Stomach (tissue), 9 donors: ENCODE results near the gene PLCE1. TPM values are rescaled to one million over a fixed set of nuclear protein-coding genes. Genes with fewer than 3 reads are reported as not detected.

Source experiments
- DNase-seq, 2 donors: peaks; one replicate each; pipeline versions ENCODE4 v3.0.0 to v3.0.0-alpha.2; 2013 to 2019
- H3K27ac ChIP-seq, 5 donors: fragments of 200-600 bp in 4 of 5; sonication (generic) in 4 of 5; one replicate each; pipeline ENCODE4 v1.5.1; 2013 to 2019; ENCODE audit warnings: mild to moderate bottlenecking in 1 of 5, moderate library complexity in 1 of 5
- H3K27me3 ChIP-seq, 3 donors: fragments of 200-600 bp; sonication (generic); one replicate each; pipeline ENCODE4 v1.5.1; 2017 to 2019; ENCODE audit warnings: mixed run types in 1 of 3
- H3K36me3 ChIP-seq, 4 donors: fragments of 200-600 bp; sonication (generic); 1 replicate in 3 of 4; 2 replicates in 1 of 4; pipeline ENCODE4 v1.5.1; 2016 to 2019
- H3K4me1 ChIP-seq, 4 donors: fragments of 200-600 bp; sonication (generic); one replicate each; pipeline ENCODE4 v1.5.1; 2016 to 2019
- H3K4me3 ChIP-seq, 4 donors: fragments of 200-600 bp; sonication (generic) in 3 of 4; one replicate each; pipeline ENCODE4 v1.5.1; 2016 to 2019; ENCODE audit warnings: mild to moderate bottlenecking in 1 of 4
- H3K9me3 ChIP-seq, 4 donors: fragments of 200-600 bp; sonication (generic); one replicate each; pipeline ENCODE4 v1.5.1; 2016 to 2019
- CTCF ChIP-seq, 7 experiments: fragments of 450-650 bp in 4 of 7; fragments of 200-600 bp in 3 of 7; sonication (generic) in 3 of 7; IDR thresholded peaks; one replicate each; pipeline ENCODE4 v1.5.1; 2016 to 2019; ENCODE audit warnings: antibody characterized with exemption in 7 of 7, control low read depth in 2 of 7, mild to moderate bottlenecking in 1 of 7
- EP300 ChIP-seq: sonication (generic); formaldehyde crosslinking; IDR thresholded peaks from one replicate; pipeline ENCODE4 v1.6.1; 2017; ENCODE audit warnings: antibody characterized with exemption
- POLR2A ChIP-seq, 4 donors: fragments of 450-650 bp; IDR thresholded peaks; one replicate each; pipeline ENCODE4 v1.6.1; 2016; ENCODE audit warnings: antibody characterized with exemption in 4 of 4, control low read depth in 2 of 4, mild to moderate bottlenecking in 1 of 4, moderate library complexity in 1 of 4
- POLR2AphosphoS5 ChIP-seq, 3 donors: sonication (generic); formaldehyde crosslinking; IDR thresholded peaks; one replicate each; pipeline ENCODE4 v1.6.1; 2016; ENCODE audit warnings: antibody characterized with exemption in 3 of 3
- WGBS, 5 donors: extraction: QIAGEN DNeasy Blood & Tissue Kit in 3 of 5; methylation state at CpG; one replicate each; pipeline versions ENCODE4 v1.1.5 to v1.1.7; 2013 to 2018; 5-methylcytosine and 5-hydroxymethylcytosine counted together
- intact Hi-C: fragments of 100-400 bp; cut with DNase I; formaldehyde crosslinking; loops from one replicate; pipeline ENCODE4 v1.15.1; 2023; ENCODE audit warnings: low total_unique reads
- polyA plus RNA-seq, 3 donors: library from polyadenylated mRNA; stranded (reverse); fragments of 200-250 nt; gene quantifications; one replicate each; pipeline ENCODE4 v1.2.3, GENCODE V29; 2013
- total RNA-seq, 5 donors: library from RNA; depleted of rRNA; stranded (reverse); fragments of >200 nt; gene quantifications; one replicate each; pipeline versions ENCODE4 v1.1.0 to v1.2.3, GENCODE V29; 2014 to 2016
- donor health status: healthy with polysubstance abuse.
- donor health status: Bipolar disorder and iron deficiency.
- donor health status: healthy.

Gene PLCE1
- total and polyA plus RNA-seq, 8 donors = 0.98 to 25.5 (median 14.2) TPM

- Histone ChIP-seq H3K36me3 (no peaks in the 10 kb centered on the region), H3K4me1 (peaks cover 0 to 14% (median 8%) of the 10 kb centered on the region in 4 donors), H3K4me3 (no peak overlapping the region), H3K27me3 (no peaks in the 10 kb centered on the region), H3K27ac (no peak overlapping the region), H3K9me3 (no peaks in the 10 kb centered on the region)
- 58 to 83% (median 74%) methylated on average over 3 of the region's 3 CpGs for WGBS, 5 donors
- TF ChIP-seq POLR2A (IDR thresholded peaks at IDR 0.05) = no peak
- TF ChIP-seq CTCF (IDR thresholded peaks at IDR 0.05) = no peak
- intact Hi-C loops = no loop called here
- DNase-seq = no peak
Observed at GRCh38 chr10:94016727-94017714, 23.3 kb downstream of the PLCE1 start.

GRCh38 chr10:94018107-94018506 lies 24.4 kb downstream of the PLCE1 start:
- no peak overlapping the region for H3K27ac ChIP-seq
- no peaks in the 10 kb centered on the region for H3K36me3 ChIP-seq
- intact Hi-C loops = no loop called here
- H3K9me3 ChIP-seq = no peaks in the 10 kb centered on the region
- H3K4me1 ChIP-seq = peaks cover 0 to 12% (median 3%) of the 10 kb centered on the region in 4 donors
- 73 to 78% (median 76%) methylated on average over 3 of the region's 3 CpGs for WGBS, 5 donors
- H3K27me3 ChIP-seq = no peaks in the 10 kb centered on the region
- TF ChIP-seq EP300 (no peak), CTCF (IDR thresholded peaks at IDR 0.05) (no peak), POLR2A (IDR thresholded peaks at IDR 0.05) (no peak), POLR2AphosphoS5 (IDR thresholded peaks at IDR 0.05) (no peak)
- no peak for DNase-seq
- no peak overlapping the region for H3K4me3 ChIP-seq

GRCh38 chr10:94023906-94024305 lies 30.2 kb downstream of the PLCE1 start:
- peaks cover 0 to 8% (median 0%) of the 10 kb centered on the region in 4 donors for H3K4me1 ChIP-seq
- WGBS, 5 donors = 20 to 36% (median 25%) methylated on average over 3 of the region's 3 CpGs
- H3K9me3 ChIP-seq = peaks cover 0 to 21% (median 18%) of the 10 kb centered on the region in 4 donors
- no peaks in the 10 kb centered on the region for H3K36me3 ChIP-seq
- no peak overlapping the region for H3K4me3 ChIP-seq
- H3K27me3 ChIP-seq = no peaks in the 10 kb centered on the region
- intact Hi-C loops = no loop called here
- H3K27ac ChIP-seq = no peak overlapping the region
- TF ChIP-seq CTCF (IDR thresholded peaks at IDR 0.05) = no peak
- no peak for TF ChIP-seq EP300
- TF ChIP-seq POLR2A (IDR thresholded peaks at IDR 0.05) = no peak
- no peak for TF ChIP-seq POLR2AphosphoS5 (IDR thresholded peaks at IDR 0.05)
- DNase-seq = no peak

GRCh38 chr10:94024407-94024806 lies 30.7 kb downstream of the PLCE1 start:
- Histone ChIP-seq H3K36me3 (no peaks in the 10 kb centered on the region), H3K27me3 (no peaks in the 10 kb centered on the region), H3K27ac (no peak overlapping the region), H3K4me3 (no peak overlapping the region), H3K9me3 (peaks cover under 1 to 26% (median 21%) of the 10 kb centered on the region in 4 donors), H3K4me1 (peaks cover 0 to 8% (median 0%) of the 10 kb centered on the region in 4 donors)
- no peak for DNase-seq
- intact Hi-C loops = no loop called here
- no peak for TF ChIP-seq POLR2A (IDR thresholded peaks at IDR 0.05)
- no peak for TF ChIP-seq EP300
- TF ChIP-seq CTCF (IDR thresholded peaks at IDR 0.05) = no peak
- TF ChIP-seq POLR2AphosphoS5 (IDR thresholded peaks at IDR 0.05) = no peak
